Ishikawa (cell line): Measurements from ENCODE around the gene COL20A1.

ENCODE experiments used
- CEBPB ChIP-seq: IDR thresholded peaks from 2 replicates; pipeline ENCODE4 v1.6.1; 2012
- CREB1 ChIP-seq: IDR thresholded peaks from 2 replicates; pipeline ENCODE4 v1.6.1; 2012; ENCODE audit warnings: low read depth
- EGR1 ChIP-seq: IDR thresholded peaks from 2 replicates; pipeline ENCODE4 v1.6.1; 2012
- EP300 ChIP-seq: IDR thresholded peaks from 2 replicates; pipeline ENCODE4 v1.6.1; 2012; ENCODE audit warnings: borderline replicate concordance
- FOXM1 ChIP-seq: IDR thresholded peaks from 2 replicates; pipeline ENCODE4 v1.6.1; 2012; ENCODE audit warnings: low read depth, borderline replicate concordance
- MAX ChIP-seq: IDR thresholded peaks from 2 replicates; pipeline ENCODE4 v1.6.1; 2012
- NFIC ChIP-seq: IDR thresholded peaks from 2 replicates; pipeline ENCODE4 v1.6.1; 2012
- RAD21 ChIP-seq: IDR thresholded peaks from 2 replicates; pipeline ENCODE4 v1.6.1; 2012; ENCODE audit warnings: low read depth
- REST ChIP-seq: IDR thresholded peaks from 2 replicates; pipeline ENCODE4 v1.6.1; 2012; ENCODE audit warnings: low read depth, mild to moderate bottlenecking
- TAF1 ChIP-seq: IDR thresholded peaks from 2 replicates; pipeline ENCODE4 v1.6.1; 2012; ENCODE audit warnings: low read depth, mild to moderate bottlenecking
- TCF12 ChIP-seq: IDR thresholded peaks from 2 replicates; pipeline ENCODE4 v1.6.1; 2012; ENCODE audit warnings: low read depth
- TEAD4 ChIP-seq: IDR thresholded peaks from 2 replicates; pipeline ENCODE4 v1.6.1; 2012
- USF1 ChIP-seq: IDR thresholded peaks from 2 replicates; pipeline ENCODE4 v1.6.1; 2012
- YY1 ChIP-seq: IDR thresholded peaks from 2 replicates; pipeline ENCODE4 v1.6.1; 2012; ENCODE audit warnings: low read depth
- ZBTB7A ChIP-seq: IDR thresholded peaks from 2 replicates; pipeline ENCODE4 v1.6.1; 2012; ENCODE audit warnings: low read depth

The COL20A1 gene

GRCh38 chr20:63364801-63365585, 72.0 kb downstream of the COL20A1 start:
- TF ChIP-seq ZBTB7A: no peak
- TF ChIP-seq YY1: no peak
- TF ChIP-seq REST: no peak
- TF ChIP-seq TCF12: no peak
- no peak for TF ChIP-seq EGR1
- no peak for TF ChIP-seq CEBPB
- TF ChIP-seq MAX: no peak

GRCh38 chr20:63365601-63366389, 72.8 kb downstream of the COL20A1 start:
- TF ChIP-seq EP300: no peak
- no peak for TF ChIP-seq RAD21
- no peak for TF ChIP-seq TCF12
- no peak for TF ChIP-seq EGR1
- no peak for TF ChIP-seq CEBPB
- no peak for TF ChIP-seq CREB1
- no peak for TF ChIP-seq TAF1
- TF ChIP-seq REST: no peak
- no peak for TF ChIP-seq USF1
- TF ChIP-seq TEAD4: no peak
- no peak for TF ChIP-seq NFIC
- no peak for TF ChIP-seq MAX
- no peak for TF ChIP-seq ZBTB7A
- TF ChIP-seq FOXM1: no peak
- TF ChIP-seq YY1: no peak

- no peak for TF ChIP-seq TCF12
- no peak for TF ChIP-seq FOXM1
- no peak for TF ChIP-seq ZBTB7A
- TF ChIP-seq USF1: no peak
- no peak for TF ChIP-seq EP300
- no peak for TF ChIP-seq EGR1
- TF ChIP-seq TEAD4: no peak
- TF ChIP-seq NFIC: no peak
- no peak for TF ChIP-seq MAX
- no peak for TF ChIP-seq CEBPB
- no peak for TF ChIP-seq RAD21
- no peak for TF ChIP-seq YY1
- no peak for TF ChIP-seq TAF1
- TF ChIP-seq REST: no peak
Measured at GRCh38 chr20:63366390-63367365, 73.7 kb downstream of the COL20A1 start.
